HepG2 (cell line): ENCODE results near the gene SERPIND1. TPM values are rescaled to one million over a fixed set of nuclear protein-coding genes. Genes with fewer than 3 reads are reported as not detected.

Source experiments
- ADNP ChIP-seq: sonication (generic); formaldehyde crosslinking; IDR thresholded peaks from 2 replicates; pipeline ENCODE4 v1.4.0; 2020; ENCODE audit warnings: missing genetic modification reagents
- AGO2 ChIP-seq: fragments of 200-400 bp; formaldehyde crosslinking; optimal IDR thresholded peaks from 2 replicates; pipeline ENCODE3; 2017; ENCODE audit warnings: mild to moderate bottlenecking, low read depth, low read length, moderate library complexity
- ASH2L ChIP-seq: fragments of 300-600, 200-600 bp; sonication (generic); IDR thresholded peaks from 2 replicates; pipeline ENCODE4 v1.7.0; 2017; ENCODE audit warnings: low read depth, mild to moderate bottlenecking, moderate library complexity, mixed read lengths, low read length; ENCODE audit not compliant: insufficient read length
- BCL6 ChIP-seq: IDR thresholded peaks from 2 replicates; pipeline ENCODE4 v1.6.1; 2016; ENCODE audit warnings: missing genetic modification reagents, missing compliant biosample characterization
- CEBPZ ChIP-seq: IDR thresholded peaks from 2 replicates; pipeline ENCODE4 v1.6.1; 2012; ENCODE audit warnings: low read length, improper control_type of control experiment
- CHCHD3 ChIP-seq: sonication (generic); formaldehyde crosslinking; IDR thresholded peaks from 2 replicates; pipeline ENCODE4 v1.8.0; 2022; ENCODE audit warnings: mild to moderate bottlenecking, missing genetic modification reagents, moderate library complexity
- ELF3 ChIP-seq: IDR thresholded peaks from 2 replicates; pipeline ENCODE4 v1.6.1; 2016; ENCODE audit warnings: missing genetic modification reagents, missing compliant biosample characterization
- FOXJ3 ChIP-seq: sonication (generic); formaldehyde crosslinking; IDR thresholded peaks from 2 replicates; pipeline ENCODE4 v1.4.0; 2020; ENCODE audit warnings: missing genetic modification reagents, mild to moderate bottlenecking, borderline replicate concordance
- NFKBIZ ChIP-seq: IDR thresholded peaks from 2 replicates; pipeline ENCODE4 v1.6.1; 2018; ENCODE audit warnings: missing genetic modification reagents, missing compliant biosample characterization
- TARDBP ChIP-seq: sonication (generic); formaldehyde crosslinking; IDR thresholded peaks from 2 replicates; pipeline ENCODE4 v1.8.0; 2022; ENCODE audit warnings: mild to moderate bottlenecking, missing genetic modification reagents
- ZNF777 ChIP-seq: sonication (generic); formaldehyde crosslinking; IDR thresholded peaks from 2 replicates; pipeline ENCODE4 v1.4.0; 2020; ENCODE audit warnings: missing genetic modification reagents
- polyA plus RNA-seq, 8 experiments: library from polyadenylated mRNA; depleted of rRNA in 3 of 8; stranded (reverse) in 7 of 8; unstranded in 1 of 8; fragments of >200 nt; fragmentation: Illumina TruSeq in 4 of 8; extraction: Trizol in 4 of 8; gene quantifications; 2 replicates each; pipeline versions ENCODE4 v1.2.1 to v1.2.3, GENCODE V29; 2011 to 2016; ENCODE audit warnings: low read depth in 4 of 8, missing spikeins in 1 of 8, mixed read lengths in 1 of 8; ENCODE audit not compliant: insufficient read depth in 1 of 8
- total RNA-seq, 5 experiments: library from RNA; depleted of rRNA; stranded (reverse); fragments of >200 nt; fragmentation: Illumina TruSeq; extraction: Trizol; gene quantifications; 2 replicates each; pipeline ENCODE4 v1.2.3, GENCODE V29; 2016; ENCODE audit warnings: low read depth in 1 of 5
- TF ChIP-seq, protein P1 (sequence below): sonication (generic); formaldehyde crosslinking; conservative IDR thresholded peaks from 2 replicates; pipeline ENCODE4 v1.4.0; 2020; ENCODE audit warnings: missing genetic modification reagents
- TF ChIP-seq, protein P2 (sequence below): sonication (generic); formaldehyde crosslinking; IDR thresholded peaks from 2 replicates; pipeline ENCODE4 v1.4.0; 2020; ENCODE audit warnings: missing genetic modification reagents, mild to moderate bottlenecking, borderline replicate concordance
- TF ChIP-seq, protein P3 (sequence below): sonication (generic); formaldehyde crosslinking; IDR thresholded peaks from 2 replicates; pipeline ENCODE4 v1.5.0; 2020; ENCODE audit warnings: mild to moderate bottlenecking, missing genetic modification reagents, borderline replicate concordance

Gene SERPIND1
- total and polyA plus RNA-seq, 2 of the 13 experiments (the other 11 are each of a cell fraction or from before 2014, with no cell fraction given) = 111 to 350 TPM

DNA sequence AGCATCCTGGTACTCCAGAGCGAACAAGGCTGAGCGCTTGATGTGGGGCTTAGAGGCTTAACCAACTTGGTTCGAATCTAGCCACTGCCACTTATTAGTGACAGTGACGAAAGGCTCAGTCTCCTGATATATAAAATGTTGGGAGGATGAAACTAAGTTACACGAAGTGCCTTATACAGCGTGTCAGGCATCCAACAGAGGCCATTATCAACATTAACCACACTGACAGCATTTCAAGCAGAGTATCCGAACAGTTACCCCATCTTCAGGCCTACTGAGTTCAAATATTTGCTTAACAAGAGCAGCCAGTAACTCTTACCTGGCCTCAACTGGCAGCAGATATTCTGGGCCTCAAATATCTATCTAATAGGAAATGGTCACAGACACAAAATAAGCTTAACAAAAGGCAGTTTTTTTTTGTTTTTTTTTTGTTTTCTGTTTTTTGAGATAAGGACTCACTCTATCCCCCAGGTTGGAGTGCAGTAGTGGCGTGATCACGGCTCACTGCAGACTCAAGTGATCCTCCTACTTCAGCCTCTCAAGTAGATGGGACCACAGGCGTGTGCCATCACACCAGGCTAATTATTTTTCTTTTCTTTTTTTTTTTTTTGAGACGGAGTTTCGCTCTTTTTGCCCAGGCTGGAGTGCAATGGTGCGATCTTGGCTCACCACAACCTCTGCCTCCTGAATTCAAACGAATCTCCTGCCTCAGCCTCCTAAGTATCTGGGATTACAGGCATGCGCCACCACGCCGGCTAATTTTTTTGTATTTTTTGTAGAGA is 2.9 kb downstream of the SERPIND1 start (continued):
- TF ChIP-seq ELF3 (peak; percentile 48; the same call in 1 of the 2 replicates), NFKBIZ (CRISPR knock-in tag) (no peak), BCL6 (CRISPR knock-in tag) (peak; percentile 37; the same call in 1 of the 2 replicates), CEBPZ (no peak), ADNP (CRISPR knock-in tag) (no peak), ZNF777 (CRISPR knock-in tag) (peak; percentile 43; the same call in 1 of the 2 replicates), CHCHD3 (no peak), AGO2 (no peak), ASH2L (no peak), FOXJ3 (peak; percentile 14; the same call in 1 of the 2 replicates), TARDBP (0 out of 2 replicates have a peak, but pooled peaks have one; percentile 55)
- TF ChIP-seq, protein P1, sequence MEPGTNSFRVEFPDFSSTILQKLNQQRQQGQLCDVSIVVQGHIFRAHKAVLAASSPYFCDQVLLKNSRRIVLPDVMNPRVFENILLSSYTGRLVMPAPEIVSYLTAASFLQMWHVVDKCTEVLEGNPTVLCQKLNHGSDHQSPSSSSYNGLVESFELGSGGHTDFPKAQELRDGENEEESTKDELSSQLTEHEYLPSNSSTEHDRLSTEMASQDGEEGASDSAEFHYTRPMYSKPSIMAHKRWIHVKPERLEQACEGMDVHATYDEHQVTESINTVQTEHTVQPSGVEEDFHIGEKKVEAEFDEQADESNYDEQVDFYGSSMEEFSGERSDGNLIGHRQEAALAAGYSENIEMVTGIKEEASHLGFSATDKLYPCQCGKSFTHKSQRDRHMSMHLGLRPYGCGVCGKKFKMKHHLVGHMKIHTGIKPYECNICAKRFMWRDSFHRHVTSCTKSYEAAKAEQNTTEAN (CRISPR knock-in tag) = peak; percentile 59; the same call in 1 of the 2 replicates
- TF ChIP-seq, protein P2, sequence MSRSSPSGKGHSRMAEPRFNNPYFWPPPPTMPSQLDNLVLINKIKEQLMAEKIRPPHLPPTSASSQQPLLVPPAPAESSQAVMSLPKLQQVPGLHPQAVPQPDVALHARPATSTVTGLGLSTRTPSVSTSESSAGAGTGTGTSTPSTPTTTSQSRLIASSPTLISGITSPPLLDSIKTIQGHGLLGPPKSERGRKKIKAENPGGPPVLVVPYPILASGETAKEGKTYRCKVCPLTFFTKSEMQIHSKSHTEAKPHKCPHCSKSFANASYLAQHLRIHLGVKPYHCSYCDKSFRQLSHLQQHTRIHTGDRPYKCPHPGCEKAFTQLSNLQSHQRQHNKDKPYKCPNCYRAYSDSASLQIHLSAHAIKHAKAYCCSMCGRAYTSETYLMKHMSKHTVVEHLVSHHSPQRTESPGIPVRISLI (CRISPR knock-in tag) = no peak; the same call in 1 of the 2 replicates
- TF ChIP-seq, protein P3, sequence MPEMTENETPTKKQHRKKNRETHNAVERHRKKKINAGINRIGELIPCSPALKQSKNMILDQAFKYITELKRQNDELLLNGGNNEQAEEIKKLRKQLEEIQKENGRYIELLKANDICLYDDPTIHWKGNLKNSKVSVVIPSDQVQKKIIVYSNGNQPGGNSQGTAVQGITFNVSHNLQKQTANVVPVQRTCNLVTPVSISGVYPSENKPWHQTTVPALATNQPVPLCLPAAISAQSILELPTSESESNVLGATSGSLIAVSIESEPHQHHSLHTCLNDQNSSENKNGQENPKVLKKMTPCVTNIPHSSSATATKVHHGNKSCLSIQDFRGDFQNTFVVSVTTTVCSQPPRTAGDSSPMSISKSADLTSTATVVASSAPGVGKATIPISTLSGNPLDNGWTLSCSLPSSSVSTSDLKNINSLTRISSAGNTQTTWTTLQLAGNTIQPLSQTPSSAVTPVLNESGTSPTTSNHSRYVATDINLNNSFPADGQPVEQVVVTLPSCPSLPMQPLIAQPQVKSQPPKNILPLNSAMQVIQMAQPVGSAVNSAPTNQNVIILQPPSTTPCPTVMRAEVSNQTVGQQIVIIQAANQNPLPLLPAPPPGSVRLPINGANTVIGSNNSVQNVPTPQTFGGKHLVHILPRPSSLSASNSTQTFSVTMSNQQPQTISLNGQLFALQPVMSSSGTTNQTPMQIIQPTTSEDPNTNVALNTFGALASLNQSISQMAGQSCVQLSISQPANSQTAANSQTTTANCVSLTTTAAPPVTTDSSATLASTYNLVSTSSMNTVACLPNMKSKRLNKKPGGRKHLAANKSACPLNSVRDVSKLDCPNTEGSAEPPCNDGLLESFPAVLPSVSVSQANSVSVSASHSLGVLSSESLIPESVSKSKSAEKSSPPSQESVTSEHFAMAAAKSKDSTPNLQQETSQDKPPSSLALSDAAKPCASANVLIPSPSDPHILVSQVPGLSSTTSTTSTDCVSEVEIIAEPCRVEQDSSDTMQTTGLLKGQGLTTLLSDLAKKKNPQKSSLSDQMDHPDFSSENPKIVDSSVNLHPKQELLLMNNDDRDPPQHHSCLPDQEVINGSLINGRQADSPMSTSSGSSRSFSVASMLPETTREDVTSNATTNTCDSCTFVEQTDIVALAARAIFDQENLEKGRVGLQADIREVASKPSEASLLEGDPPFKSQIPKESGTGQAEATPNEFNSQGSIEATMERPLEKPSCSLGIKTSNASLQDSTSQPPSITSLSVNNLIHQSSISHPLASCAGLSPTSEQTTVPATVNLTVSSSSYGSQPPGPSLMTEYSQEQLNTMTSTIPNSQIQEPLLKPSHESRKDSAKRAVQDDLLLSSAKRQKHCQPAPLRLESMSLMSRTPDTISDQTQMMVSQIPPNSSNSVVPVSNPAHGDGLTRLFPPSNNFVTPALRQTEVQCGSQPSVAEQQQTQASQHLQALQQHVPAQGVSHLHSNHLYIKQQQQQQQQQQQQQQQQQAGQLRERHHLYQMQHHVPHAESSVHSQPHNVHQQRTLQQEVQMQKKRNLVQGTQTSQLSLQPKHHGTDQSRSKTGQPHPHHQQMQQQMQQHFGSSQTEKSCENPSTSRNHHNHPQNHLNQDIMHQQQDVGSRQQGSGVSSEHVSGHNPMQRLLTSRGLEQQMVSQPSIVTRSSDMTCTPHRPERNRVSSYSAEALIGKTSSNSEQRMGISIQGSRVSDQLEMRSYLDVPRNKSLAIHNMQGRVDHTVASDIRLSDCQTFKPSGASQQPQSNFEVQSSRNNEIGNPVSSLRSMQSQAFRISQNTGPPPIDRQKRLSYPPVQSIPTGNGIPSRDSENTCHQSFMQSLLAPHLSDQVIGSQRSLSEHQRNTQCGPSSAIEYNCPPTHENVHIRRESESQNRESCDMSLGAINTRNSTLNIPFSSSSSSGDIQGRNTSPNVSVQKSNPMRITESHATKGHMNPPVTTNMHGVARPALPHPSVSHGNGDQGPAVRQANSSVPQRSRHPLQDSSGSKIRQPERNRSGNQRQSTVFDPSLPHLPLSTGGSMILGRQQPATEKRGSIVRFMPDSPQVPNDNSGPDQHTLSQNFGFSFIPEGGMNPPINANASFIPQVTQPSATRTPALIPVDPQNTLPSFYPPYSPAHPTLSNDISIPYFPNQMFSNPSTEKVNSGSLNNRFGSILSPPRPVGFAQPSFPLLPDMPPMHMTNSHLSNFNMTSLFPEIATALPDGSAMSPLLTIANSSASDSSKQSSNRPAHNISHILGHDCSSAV (CRISPR knock-in tag) = no peak
